GM21390 (cell line): ENCODE measurements around the gene LRP6.
"Not testable (repeated sequence)": the region's sequence is repeated elsewhere in the genome, so short reads cannot be mapped to it uniquely, and the experiment has no call there.

Source experiments
- ATAC-seq: cut with Tn5 transposase; IDR thresholded peaks from one replicate; pipeline ENCODE4 v1.9.1; 2021; ENCODE audit not compliant: unreplicated experiment

LRP6 gene

DNA sequence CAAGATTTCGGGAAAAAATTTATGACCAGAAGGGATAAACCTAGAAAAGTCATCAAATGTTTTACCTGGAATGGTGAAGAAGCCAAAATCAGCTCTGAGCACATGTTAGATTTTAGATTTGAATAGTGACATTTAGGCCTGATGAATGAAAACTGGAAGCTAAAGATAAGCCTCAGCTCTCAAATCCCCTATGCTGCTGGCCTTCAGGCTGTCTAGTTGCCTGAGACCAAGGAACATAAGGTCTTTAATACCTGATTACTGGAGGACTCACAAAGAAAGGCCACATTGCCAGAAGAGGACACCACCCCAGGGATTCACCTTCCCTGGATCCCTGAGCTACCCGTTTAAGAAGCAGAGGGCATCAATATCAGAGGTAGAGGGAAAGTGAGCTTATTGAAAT lies 139.5 kb downstream of the LRP6 start:
- no peak for ATAC-seq

DNA sequence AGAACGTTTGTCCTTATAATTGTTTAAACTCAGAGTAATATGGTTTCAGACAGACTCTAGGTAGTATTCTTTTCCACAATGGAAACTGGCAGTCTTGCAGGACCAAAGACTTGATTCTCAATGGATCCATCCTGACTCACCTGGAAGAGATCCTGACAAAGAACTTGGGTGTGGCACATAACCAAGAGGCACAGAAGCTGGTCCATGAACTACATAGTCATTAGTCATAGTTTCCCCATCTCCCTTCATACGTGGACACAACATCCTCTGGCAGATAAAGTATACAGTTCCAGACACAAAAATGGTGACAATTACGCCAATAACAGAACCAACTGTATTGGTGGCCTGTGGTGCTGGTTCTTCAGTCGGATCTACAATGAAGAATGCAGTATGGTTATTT lies 140.3 kb downstream of the LRP6 start:
- ATAC-seq: no peak

DNA sequence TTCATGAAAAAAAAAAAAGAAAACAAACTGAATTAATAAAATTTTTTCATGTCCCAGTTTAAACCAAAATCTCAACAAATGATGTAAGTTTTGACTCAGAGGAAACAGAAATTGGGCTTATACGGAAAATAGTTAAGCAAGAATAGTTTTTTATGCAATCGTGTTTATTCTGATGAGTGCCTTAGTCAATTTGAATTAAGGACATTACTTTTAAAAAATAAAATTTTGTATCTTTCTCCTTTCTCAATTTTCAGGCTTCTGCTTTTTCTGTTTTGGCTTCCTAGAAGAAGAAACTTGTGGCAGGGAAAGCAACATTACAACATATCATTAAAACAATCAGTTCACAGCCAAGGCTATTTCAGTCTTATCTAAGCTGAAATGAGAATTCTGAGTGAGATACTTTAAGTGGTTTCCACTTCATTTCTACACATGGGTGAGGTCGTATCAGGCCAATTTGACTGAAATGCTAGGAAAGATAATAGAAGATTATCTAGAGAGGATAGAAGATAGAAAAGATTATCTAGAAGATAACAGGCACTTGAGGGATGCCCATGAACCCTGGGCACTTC lies 143.7 kb downstream of the LRP6 start:
- ATAC-seq: no peak

DNA sequence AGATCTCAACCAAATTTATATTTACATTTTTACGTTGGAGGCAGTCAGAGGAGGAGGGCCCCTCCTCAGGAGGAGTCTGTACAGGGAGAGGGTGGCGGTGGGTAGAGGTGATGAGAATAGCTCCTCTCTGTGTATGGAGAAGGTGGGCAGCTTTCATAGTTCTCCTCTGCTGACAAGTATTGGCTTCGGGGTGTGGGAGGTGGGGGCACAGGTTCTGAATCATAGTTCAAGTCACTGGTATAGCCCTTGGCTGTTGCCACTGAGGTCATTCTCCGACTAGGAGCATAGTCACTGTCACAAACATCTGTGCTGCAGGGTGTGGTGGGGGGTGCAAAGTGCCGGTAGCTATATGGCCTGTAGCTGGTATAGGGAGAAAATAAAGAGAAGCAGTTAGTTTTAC lies 145.8 kb downstream of the LRP6 start:
- no peak for ATAC-seq

DNA sequence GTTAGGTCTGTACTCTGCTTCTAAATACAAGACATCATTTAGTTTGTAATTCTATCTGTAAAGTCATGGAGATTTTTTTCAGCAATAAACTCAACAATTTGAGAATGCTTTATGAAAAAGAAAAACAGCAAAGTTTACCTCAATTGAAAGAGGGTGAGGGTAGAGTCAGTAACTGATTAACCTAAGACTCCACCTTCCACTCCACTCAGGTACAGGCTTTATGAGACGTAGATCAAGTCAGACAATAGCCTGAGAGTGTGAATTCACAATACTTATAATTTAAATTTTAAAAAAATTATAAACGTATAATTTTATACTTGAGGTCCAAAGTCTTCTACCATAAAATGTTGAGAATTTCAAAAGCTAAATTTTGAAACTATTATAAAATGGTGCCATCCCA lies 150.2 kb downstream of the LRP6 start:
- ATAC-seq: no peak

DNA sequence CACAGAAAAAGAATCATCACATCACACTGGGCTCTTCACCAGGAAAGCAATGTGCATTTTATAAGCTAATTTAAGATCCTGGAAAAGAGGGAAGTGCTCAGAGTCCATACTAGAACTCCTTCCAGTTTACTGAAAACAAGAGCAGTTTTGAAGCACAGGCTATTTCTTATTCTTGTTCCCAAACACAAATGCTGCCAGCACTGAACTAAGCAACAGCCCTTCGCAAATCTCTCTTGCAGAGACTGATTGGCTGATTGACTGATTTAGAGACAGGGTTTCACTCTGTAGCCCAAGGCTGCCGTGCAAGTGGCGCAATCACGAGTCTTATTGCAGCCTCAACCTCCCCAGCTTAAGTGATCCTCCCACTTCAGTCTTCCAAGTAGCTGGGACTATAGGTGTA lies 151.3 kb downstream of the LRP6 start:
- no peak for ATAC-seq

DNA sequence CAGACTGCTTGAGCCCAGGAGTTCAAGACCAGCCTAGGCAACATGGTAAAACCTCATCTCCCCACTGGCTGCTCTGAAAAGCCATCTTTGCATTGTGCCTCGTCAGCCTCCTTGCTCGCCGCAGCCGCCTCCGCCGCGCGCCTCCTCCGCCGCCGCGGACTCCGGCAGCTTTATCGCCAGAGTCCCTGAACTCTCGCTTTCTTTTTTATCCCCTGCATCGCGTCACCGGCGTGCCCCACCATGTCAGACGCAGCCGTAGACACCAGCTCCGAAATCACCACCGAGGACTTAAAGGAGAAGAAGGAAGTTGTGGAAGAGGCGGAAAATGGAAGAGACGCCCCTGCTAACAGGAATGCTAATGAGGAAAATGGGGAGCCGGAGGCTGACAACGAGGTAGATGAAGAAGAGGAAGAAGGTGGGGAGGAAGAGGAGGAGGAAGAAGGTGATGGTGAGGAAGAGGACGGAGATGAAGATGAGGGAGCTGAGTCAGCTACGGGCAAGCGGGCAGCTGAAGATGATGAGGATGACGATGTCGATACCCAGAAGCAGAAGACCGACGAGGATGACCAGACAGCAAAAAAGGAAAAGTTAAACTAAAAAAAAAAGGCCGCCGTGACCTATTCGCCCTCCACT lies 155.8 kb downstream of the LRP6 start:
- ATAC-seq: not testable (repeated sequence)

DNA sequence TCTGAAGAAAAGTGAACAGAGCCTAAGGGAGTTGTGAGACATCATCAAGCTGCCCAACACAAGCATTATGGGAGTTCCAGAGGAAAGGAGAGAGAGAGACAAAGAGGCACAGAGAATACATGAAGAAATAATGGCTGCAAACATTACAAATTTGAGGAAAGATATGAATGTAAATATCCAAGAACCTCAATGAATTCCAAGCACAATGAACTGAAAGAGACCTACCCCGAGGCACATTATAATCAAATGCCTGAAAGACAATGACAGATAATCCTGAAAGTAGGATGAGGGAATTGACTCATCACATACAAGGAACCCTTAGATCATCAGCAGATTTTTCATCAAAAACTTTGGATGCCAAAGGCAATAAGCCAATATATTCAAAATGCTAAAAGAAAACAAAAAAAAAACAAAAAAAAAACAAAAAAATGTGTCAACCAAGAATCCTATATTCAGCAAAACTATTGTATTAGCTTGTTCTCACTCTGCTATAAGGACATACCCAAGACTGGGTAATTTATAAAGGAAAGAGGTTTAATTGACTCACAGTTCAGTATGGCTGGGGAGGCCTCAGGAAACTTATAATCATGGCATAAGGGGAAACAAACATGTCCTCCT lies 158.3 kb downstream of the LRP6 start:
- no peak for ATAC-seq

DNA sequence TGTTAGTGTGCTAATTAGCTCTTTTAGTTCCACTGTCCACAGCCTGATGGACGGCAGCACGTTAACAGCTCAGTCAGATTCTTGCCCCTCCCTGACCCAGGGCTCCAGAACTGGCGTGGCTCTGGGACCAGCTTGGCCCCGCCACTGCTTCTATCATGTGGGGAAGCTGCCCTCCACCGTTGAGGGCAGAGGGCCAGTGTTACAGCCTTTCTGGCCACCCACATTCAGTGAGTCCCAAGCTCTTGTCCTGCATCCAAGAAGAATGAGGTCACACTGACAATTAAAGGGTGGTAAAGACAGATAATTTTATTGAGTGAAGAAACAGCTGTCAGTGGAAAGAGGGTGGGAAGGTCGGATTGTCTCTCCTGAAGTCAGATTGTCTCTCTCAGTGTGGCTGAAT lies 159.2 kb downstream of the LRP6 start:
- ATAC-seq: no peak

DNA sequence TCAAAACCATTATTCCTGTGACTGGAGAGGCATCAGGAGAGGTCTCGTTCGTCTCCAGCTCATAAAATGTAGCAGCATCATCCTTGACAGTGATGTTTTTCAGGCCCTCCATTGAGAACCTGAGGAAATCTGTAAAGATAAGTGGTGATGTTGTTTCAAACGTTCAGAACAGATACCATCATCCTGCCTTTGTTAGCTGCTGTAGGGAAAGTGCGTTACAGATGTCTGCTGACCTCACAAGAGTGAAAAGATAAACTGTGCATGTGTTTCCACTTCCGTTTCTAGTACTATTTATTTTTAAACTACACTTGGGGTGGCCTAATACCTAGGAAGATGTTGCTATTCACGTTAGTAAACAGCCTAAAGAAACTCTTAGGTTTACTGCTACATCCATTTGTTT lies 167.7 kb downstream of the LRP6 start:
- no peak for ATAC-seq

DNA sequence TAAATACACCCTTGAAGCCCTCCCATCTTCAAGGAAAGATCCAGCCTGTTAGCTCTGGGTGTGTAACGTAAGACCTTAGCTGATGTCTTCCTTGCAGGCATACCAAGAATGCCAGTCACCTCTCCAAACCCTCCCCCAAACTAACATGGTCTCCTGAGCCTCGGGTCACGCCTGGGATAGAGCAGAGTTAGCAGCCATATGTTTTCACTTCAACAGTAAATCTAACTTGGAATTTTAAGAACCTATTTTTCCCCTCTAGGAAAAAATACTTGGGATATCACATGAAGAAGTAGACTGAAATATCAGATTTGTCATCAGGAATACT lies 168.2 kb downstream of the LRP6 start:
- no peak for ATAC-seq

DNA sequence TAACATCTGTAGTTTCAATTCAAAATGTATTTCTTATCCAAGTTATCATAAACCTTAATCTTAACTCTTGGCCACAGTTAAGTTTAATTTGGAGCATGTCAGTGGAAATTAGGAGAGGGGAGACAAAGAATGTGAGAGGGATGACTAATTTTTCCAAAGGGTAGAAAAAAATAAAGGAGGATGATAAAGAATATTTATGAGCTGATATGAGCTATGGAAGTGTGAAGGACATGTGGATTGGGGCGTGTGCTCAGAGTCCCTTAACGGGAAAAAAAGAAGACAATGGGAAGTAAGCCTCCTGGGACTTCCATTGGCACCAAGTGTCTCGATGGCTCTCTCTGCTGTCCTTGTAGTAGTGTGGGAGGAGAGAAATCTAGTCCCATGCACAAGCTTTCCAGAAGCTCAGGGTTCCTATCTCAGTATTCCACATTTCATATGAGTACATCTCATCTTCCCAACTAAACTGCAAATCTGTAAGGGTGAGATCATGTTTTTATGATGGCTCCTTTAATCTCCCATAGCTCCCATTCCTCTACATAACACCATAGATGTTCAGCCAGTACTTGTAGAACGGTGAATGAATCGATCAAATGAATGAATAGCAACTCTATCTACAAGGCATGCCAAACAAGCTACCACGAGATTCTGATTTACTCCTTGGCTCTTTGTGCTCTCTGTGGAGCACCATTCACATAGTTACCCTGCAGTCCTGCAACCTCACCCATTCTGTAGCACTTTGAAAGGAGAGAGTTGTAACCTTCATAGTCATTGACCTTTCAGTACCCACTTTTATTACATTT lies 168.8 kb downstream of the LRP6 start:
- ATAC-seq: no peak

DNA sequence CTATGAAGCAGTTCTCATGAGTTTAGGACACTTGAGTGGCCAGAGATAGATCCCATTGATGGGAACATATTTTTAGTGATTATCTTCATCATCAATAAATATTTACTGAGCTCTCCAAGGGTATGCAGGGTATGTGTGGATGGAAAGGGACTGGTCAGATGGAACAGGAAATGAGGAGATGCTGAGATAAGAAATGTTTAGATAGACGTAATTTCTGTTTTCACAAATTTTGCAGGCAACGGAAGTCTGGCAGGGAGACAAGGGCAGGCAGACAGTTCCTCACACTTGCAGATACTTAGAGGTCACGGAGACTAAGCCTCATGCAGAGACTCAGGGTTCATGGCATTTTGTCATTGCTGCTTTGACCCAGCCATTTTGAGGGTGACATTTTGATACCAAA lies 171.8 kb downstream of the LRP6 start:
- no peak for ATAC-seq

DNA sequence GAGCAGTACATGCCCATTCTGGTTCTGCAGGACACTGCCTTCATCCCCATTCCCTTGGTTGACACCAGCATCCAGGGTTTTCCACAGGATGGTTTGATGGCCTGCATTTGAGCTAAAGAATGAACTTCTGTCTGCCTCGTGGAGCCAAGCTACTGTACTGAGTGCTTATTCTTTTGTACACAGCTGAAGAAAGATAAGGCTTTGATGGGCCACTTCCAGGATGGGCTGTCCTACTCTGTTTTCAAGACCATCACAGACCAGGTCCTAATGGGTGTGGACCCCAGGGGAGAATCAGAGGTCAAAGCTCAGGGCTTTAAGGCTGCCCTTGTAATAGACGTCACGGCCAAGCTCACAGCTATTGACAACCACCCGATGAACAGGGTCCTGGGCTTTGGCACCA lies 172.4 kb downstream of the LRP6 start:
- ATAC-seq: no peak

DNA sequence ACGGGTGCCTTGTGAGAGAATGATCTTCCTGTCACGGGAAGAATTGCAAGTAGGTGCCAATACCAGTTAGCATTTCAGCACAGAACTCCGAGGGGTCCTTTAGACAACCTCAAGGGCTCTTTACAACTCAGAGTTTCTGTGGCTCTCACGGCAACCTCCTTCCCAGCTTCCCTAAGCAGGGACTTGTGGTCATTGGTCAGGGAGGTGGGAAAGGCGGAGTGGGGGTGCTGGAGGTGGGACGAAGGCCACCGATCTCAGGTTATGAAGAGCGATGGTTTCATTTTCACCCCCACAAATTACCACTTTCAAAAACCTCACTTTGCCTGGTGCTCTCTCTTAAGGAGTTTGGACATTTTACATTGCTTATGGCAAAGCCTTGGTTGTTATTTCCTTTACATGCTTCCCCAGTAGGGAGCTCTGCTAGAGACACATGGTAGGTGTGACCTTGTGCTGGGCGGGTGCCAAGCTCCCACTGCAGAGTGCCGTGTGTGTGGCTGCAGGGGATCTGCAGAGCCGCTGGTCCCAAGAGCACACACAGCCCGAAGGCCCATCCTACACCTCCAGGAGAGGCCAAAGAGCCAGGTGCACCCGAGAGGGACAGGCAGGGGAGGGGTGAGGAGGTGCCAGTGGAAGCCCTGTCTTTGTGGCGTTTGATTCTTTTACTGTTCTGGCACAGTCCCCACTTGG lies 174.7 kb downstream of the LRP6 start:
- no peak for ATAC-seq

DNA sequence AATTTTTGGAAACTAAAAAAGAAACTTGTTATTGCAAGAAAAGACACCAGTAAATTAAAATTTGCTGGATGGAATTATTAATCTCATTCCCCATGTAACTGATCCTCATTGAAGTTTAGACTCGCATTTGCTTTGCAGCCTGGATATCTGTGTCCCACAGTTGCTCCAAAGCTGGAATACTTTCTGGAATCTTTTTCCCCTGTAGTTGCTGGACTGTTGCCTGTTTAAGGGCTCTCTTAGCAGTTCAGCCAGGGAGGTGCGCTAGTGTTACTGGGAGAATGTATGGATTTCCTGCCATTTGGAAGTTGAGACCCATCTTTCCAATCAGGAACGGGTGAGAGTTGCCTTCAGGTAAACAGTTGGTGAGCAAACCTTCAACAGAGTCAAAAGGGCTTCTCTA lies 175.8 kb downstream of the LRP6 start:
- ATAC-seq: no peak

DNA sequence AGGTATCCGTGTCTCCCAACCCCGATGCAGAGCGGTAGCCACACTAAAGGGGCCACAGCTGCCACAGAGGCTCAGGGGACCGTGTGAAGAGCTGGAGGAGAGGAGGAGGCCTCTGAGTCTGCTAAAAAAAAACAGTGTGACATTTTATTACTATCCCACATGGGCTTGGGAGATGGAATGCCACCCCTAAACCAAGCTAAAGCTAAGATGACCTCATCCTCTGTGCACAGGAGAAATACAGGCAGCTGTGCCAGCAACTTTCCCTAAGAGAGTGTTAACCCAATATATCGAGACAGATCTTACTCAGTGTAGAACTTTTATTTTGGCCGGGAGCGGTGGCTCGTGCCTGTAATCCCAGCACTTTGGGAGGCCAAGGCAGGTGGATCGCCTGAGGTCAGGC lies 178.1 kb downstream of the LRP6 start:
- ATAC-seq: no peak

DNA sequence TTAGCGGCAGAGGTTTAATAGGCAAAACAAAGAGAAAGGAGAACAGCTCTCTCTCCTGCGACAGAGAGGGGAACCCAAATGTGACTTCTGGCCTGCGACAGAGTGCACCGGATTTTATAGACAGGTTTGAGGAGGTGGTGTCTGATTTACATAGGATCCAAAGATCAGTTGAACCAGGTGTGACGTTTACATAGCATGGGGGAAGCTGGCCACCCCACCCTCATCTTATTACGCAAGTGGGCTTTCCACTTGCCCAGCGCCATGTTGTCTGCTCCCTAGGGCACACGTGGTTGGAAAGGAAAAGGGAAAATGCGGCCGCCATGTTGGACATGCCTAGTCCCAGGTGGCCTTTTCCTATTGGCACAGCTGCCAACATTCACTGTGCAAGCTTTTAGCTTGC lies 178.7 kb downstream of the LRP6 start:
- ATAC-seq: no peak

DNA sequence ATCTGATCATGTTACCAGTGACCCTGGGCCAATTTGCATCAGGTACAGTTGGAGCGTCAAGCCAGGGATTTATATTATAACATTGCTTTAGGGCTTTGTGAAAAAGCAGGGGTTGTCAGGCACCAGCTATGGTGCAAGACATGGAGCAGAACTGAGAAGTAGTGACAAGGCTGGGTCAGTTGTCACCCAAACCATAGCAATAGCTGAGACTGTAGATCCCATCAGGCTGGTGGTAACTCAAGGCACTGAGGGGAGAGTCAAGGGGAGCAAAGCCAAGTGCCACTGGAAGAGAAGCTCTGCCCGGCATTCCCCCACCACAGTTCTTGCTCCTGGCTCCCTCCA lies 179.2 kb downstream of the LRP6 start:
- ATAC-seq: no peak

DNA sequence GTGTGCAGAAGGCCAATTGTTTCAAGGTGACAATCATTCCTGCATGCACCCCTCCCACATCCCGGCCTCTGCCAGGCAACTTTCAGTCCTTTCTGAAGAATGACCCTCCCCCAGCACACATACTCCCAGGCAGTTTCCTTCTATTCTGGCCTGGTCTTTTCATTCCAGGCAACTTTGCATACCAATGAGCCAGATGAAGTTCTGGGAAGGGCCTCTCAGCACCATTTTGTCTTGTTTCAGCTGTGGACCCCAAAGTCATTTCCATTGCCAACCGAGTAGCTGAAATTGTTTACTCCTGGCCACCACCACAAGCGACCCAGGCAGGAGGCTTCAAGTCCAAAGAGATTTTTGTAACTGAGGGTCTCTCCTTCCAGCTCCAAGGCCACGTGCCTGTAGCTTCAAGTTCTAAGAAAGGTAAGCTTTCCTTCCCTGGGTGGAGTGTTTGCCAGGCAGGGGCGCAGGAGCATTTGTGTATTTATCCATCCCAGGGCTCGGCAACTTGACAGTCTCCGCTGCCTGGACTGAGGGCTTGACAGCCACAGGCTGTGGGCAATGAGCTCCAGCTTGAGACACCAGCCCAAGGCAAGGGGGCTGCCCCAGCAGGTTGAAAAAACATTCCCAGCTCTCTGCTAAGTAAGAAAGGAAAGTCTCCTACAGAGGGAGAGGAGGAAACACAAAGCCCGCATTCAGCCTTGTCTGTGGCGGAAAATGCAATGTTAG lies 179.7 kb downstream of the LRP6 start:
- no peak for ATAC-seq

DNA sequence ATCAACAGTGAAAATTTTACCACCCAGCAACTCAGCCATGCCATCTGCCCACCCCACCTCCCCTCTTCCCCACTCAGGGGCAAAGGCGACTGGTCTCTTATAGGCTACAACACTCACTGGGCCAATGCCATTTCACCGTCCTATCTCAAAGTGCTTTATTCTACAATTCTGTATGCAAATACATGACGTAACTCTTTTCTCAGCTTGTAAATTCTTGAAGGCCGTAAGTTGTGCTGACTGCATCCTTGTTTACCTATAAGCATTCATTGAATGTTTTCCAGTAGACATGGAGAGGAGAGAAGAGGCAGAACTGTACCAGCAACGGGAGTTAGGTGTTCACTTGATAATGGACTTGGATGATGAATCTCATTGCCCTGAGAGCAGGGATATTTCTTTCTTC lies 180.5 kb downstream of the LRP6 start:
- no peak for ATAC-seq
